H9 (cell line): ENCODE measurements around the gene ACBD6. TPM values are rescaled to one million over a fixed set of nuclear protein-coding genes. Genes with fewer than 3 reads are reported as not detected.

Experiments used
- DNase-seq: peaks from one replicate; pipeline ENCODE4 v3.0.0-alpha.2; 2017
- H2AFZ ChIP-seq: one replicate; pipeline ENCODE4 v1.6.1; 2013; ENCODE audit warnings: mild to moderate bottlenecking, low read length, control low read depth, moderate library complexity
- H2AK5ac ChIP-seq: 2 replicates; pipeline ENCODE4 v1.6.1; 2013; ENCODE audit warnings: low read length, control low read depth, mixed read lengths; ENCODE audit not compliant: insufficient read length
- H2BK120ac ChIP-seq: one replicate; pipeline ENCODE4 v1.6.1; 2013; ENCODE audit warnings: low read depth, mild to moderate bottlenecking, low read length, control low read depth, inconsistent platforms; ENCODE audit not compliant: poor library complexity, severe bottlenecking
- H2BK12ac ChIP-seq: 2 replicates; pipeline ENCODE4 v1.6.1; 2013; ENCODE audit warnings: low read length, control low read depth, mixed read lengths, low read depth; ENCODE audit not compliant: insufficient read length
- H2BK15ac ChIP-seq: 2 replicates; pipeline ENCODE4 v1.6.1; 2013; ENCODE audit warnings: low read depth, low read length, control low read depth
- H2BK20ac ChIP-seq: one replicate; pipeline ENCODE4 v1.6.1; 2013; ENCODE audit warnings: low read depth, mild to moderate bottlenecking, low read length, control low read depth, inconsistent platforms; ENCODE audit not compliant: poor library complexity, severe bottlenecking
- H2BK5ac ChIP-seq: 2 replicates; pipeline ENCODE4 v1.6.1; 2013; ENCODE audit warnings: low read length, control low read depth, mixed read lengths; ENCODE audit not compliant: insufficient read length
- H3K14ac ChIP-seq: 2 replicates; pipeline ENCODE4 v1.6.1; 2013; ENCODE audit warnings: low read length, control low read depth; ENCODE audit not compliant: insufficient read depth
- H3K18ac ChIP-seq: 2 replicates; pipeline ENCODE4 v1.6.1; 2013; ENCODE audit warnings: low read depth, mild to moderate bottlenecking, mixed read lengths, low read length, control low read depth; ENCODE audit not compliant: insufficient read length
- H3K23ac ChIP-seq: 2 replicates; pipeline ENCODE4 v1.6.1; 2013; ENCODE audit warnings: low read length, control low read depth, mixed read lengths, low read depth; ENCODE audit not compliant: insufficient read length
- H3K23me2 ChIP-seq: 2 replicates; pipeline ENCODE4 v1.6.1; 2013; ENCODE audit warnings: low read depth, mild to moderate bottlenecking, mixed read lengths, low read length, control low read depth; ENCODE audit not compliant: insufficient read length, poor library complexity, severe bottlenecking
- H3K27ac ChIP-seq: 2 replicates; pipeline ENCODE4 v1.5.1; 2013; ENCODE audit warnings: low read length, control low read depth, mixed read lengths, low read depth; ENCODE audit not compliant: insufficient read length
- H3K27me3 ChIP-seq: 2 replicates; pipeline ENCODE4 v1.6.1; 2013; ENCODE audit warnings: low read length, control low read depth, inconsistent platforms; ENCODE audit not compliant: insufficient read depth
- H3K4ac ChIP-seq: 2 replicates; pipeline ENCODE4 v1.6.1; 2013; ENCODE audit warnings: low read depth, mild to moderate bottlenecking, control low read depth, inconsistent platforms, low read length, moderate library complexity
- H3K4me1 ChIP-seq: 2 replicates; pipeline ENCODE4 v1.6.1; 2013; ENCODE audit warnings: low read length, control low read depth, inconsistent platforms; ENCODE audit not compliant: insufficient read depth
- H3K4me2 ChIP-seq: 2 replicates; pipeline ENCODE4 v1.6.1; 2013; ENCODE audit warnings: low read length, control low read depth, mixed read lengths; ENCODE audit not compliant: insufficient read length, insufficient read depth
- H3K56ac ChIP-seq: 2 replicates; pipeline ENCODE4 v1.6.1; 2013; ENCODE audit warnings: low read depth, mild to moderate bottlenecking, mixed read lengths, low read length, control low read depth; ENCODE audit not compliant: insufficient read length
- H3K79me1 ChIP-seq: 2 replicates; pipeline ENCODE4 v1.6.1; 2013; ENCODE audit warnings: low read depth, mild to moderate bottlenecking, moderate library complexity, low read length, control low read depth, inconsistent platforms; ENCODE audit not compliant: insufficient read depth, poor library complexity, severe bottlenecking
- H3K79me2 ChIP-seq: 2 replicates; pipeline ENCODE4 v1.6.1; 2013; ENCODE audit warnings: low read length, control low read depth, inconsistent platforms; ENCODE audit not compliant: insufficient read depth
- H3K9ac ChIP-seq: 2 replicates; pipeline ENCODE4 v1.6.1; 2013; ENCODE audit warnings: low read length, control low read depth, mixed read lengths; ENCODE audit not compliant: insufficient read length; ENCODE audit errors: extremely low read depth
- H3K9me3 ChIP-seq: one replicate; pipeline ENCODE4 v1.6.1; 2013; ENCODE audit warnings: low read depth, low read length, inconsistent platforms; ENCODE audit not compliant: control insufficient read depth
- H3T11ph ChIP-seq: one replicate; pipeline ENCODE4 v1.6.1; 2013; ENCODE audit warnings: mild to moderate bottlenecking, low read length, control low read depth, inconsistent platforms
- H4K20me1 ChIP-seq: one replicate; pipeline ENCODE4 v1.6.1; 2013; ENCODE audit not compliant: control insufficient read depth, insufficient read length, insufficient read depth
- H4K5ac ChIP-seq: 2 replicates; pipeline ENCODE4 v1.6.1; 2013; ENCODE audit warnings: low read depth, mild to moderate bottlenecking, mixed read lengths, low read length, control low read depth; ENCODE audit not compliant: insufficient read length
- H4K8ac ChIP-seq: replicated peaks from 2 replicates; pipeline ENCODE4 v1.6.1; 2013; ENCODE audit warnings: low read length, control low read depth, mixed read lengths, low read depth; ENCODE audit not compliant: insufficient read length
- H4K91ac ChIP-seq: 2 replicates; pipeline ENCODE4 v1.6.1; 2013; ENCODE audit warnings: low read depth, mild to moderate bottlenecking, moderate library complexity, mixed read lengths, low read length, control low read depth; ENCODE audit not compliant: insufficient read length
- H3K27ac Mint-ChIP-seq, 3 experiments: 2 replicates in 2 of 3; 3 replicates in 1 of 3; pipeline ENCODE4 v1.8.0; 2020 to 2021; ENCODE audit warnings: mixed read lengths in 3 of 3, mild to moderate bottlenecking in 1 of 3, moderate library complexity in 1 of 3
- H3K27me3 Mint-ChIP-seq: 2 replicates; pipeline ENCODE4 v1.8.0; 2021; ENCODE audit warnings: low read depth, mild to moderate bottlenecking, moderate library complexity, mixed read lengths
- H3K36me3 Mint-ChIP-seq, 3 experiments: 2 replicates in 2 of 3; 3 replicates in 1 of 3; pipeline ENCODE4 v1.8.0; 2020 to 2021; ENCODE audit warnings: low read depth in 3 of 3, mixed read lengths in 3 of 3; ENCODE audit not compliant: insufficient read depth in 1 of 3
- H3K4me1 Mint-ChIP-seq, 2 experiments: 2 replicates each; pipeline ENCODE4 v1.8.0; 2020; ENCODE audit warnings: mixed read lengths in 2 of 2
- H3K4me3 Mint-ChIP-seq, 2 experiments: 2 replicates in 1 of 2; 3 replicates in 1 of 2; pipeline ENCODE4 v1.8.0; 2020 to 2021; ENCODE audit warnings: mild to moderate bottlenecking in 2 of 2, mixed read lengths in 2 of 2, moderate library complexity in 1 of 2
- H3K9me3 Mint-ChIP-seq, 2 experiments: 2 replicates in 1 of 2; 3 replicates in 1 of 2; pipeline ENCODE4 v1.8.0; 2020; ENCODE audit warnings: mild to moderate bottlenecking in 2 of 2, mixed read lengths in 2 of 2, moderate library complexity in 1 of 2
- WGBS: extraction: QIAGEN DNeasy Blood & Tissue Kit; methylation state at CpG from one replicate; pipeline ENCODE4 v1.1.7; 2013; ENCODE audit warnings: missing lambda C conversion rate, low lambda C conversion rate, mixed read lengths; ENCODE audit not compliant: insufficient read length; ENCODE audit errors: extremely low coverage; 5-methylcytosine and 5-hydroxymethylcytosine counted together
- total RNA-seq: library from RNA; stranded (reverse); gene quantifications from 2 replicates; pipeline ENCODE4 v1.2.1, GENCODE V29; 2021
- TF ChIP-seq, protein P1 (sequence below): fragments of 200-600 bp; sonication (generic); conservative IDR thresholded peaks from 3 replicates; pipeline ENCODE4 v1.8.0; 2021; ENCODE audit warnings: antibody characterized with exemption, mild to moderate bottlenecking

The ACBD6 gene
- total RNA-seq, 1 experiment from 2014 or later: 51.4 TPM

GRCh38 chr1:180503280-180503862 lies 994 bp upstream of the ACBD6 start:
- Mint-ChIP-seq H3K27ac (no peak overlapping the region), H3K4me3 (peak overlapping the region; percentile 94 to 95), H3K9me3 (peaks cover 8 to 9% of the 10 kb centered on the region in 2 experiments; a peak in 3 of 5 replicates), H3K4me1 (peaks cover 17 to 20% of the 10 kb centered on the region in 2 experiments), H3K27me3 (peaks cover 12% of the 10 kb centered on the region), H3K36me3 (peaks cover 8 to 20% (median 16%) of the 10 kb centered on the region in 3 experiments; a peak in 5 of 7 replicates)
- H3K27me3 ChIP-seq: no peaks in the 10 kb centered on the region
- no peak overlapping the region for H4K8ac ChIP-seq
- no peak overlapping the region for H4K91ac ChIP-seq
- peaks cover 10% of the 10 kb centered on the region for H3K9me3 ChIP-seq
- H3K27ac ChIP-seq: no peak overlapping the region
- no peak overlapping the region for H3K14ac ChIP-seq
- H2BK120ac ChIP-seq: no peak overlapping the region
- TF ChIP-seq, protein P1, sequence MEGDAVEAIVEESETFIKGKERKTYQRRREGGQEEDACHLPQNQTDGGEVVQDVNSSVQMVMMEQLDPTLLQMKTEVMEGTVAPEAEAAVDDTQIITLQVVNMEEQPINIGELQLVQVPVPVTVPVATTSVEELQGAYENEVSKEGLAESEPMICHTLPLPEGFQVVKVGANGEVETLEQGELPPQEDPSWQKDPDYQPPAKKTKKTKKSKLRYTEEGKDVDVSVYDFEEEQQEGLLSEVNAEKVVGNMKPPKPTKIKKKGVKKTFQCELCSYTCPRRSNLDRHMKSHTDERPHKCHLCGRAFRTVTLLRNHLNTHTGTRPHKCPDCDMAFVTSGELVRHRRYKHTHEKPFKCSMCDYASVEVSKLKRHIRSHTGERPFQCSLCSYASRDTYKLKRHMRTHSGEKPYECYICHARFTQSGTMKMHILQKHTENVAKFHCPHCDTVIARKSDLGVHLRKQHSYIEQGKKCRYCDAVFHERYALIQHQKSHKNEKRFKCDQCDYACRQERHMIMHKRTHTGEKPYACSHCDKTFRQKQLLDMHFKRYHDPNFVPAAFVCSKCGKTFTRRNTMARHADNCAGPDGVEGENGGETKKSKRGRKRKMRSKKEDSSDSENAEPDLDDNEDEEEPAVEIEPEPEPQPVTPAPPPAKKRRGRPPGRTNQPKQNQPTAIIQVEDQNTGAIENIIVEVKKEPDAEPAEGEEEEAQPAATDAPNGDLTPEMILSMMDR: no peak
- H2BK5ac ChIP-seq: no peak overlapping the region
- H4K5ac ChIP-seq: no peak overlapping the region
- H3K79me2 ChIP-seq: peaks cover 4% of the 10 kb centered on the region; the same call in 1 of the 2 replicates
- peak overlapping the region; percentile 58 for H3K4me2 ChIP-seq
- peaks cover 4% of the 10 kb centered on the region for H3K23me2 ChIP-seq
- H3K4me1 ChIP-seq: no peaks in the 10 kb centered on the region
- H2BK15ac ChIP-seq: no peak overlapping the region
- H3K23ac ChIP-seq: no peak overlapping the region
- H4K20me1 ChIP-seq: no peaks in the 10 kb centered on the region
- no peak overlapping the region for H2AK5ac ChIP-seq
- no peak overlapping the region for H2BK12ac ChIP-seq
- no CpG with 5 or more reads among the region's 8 CpGs for WGBS
- no peak overlapping the region for H3K56ac ChIP-seq
- no peaks in the 10 kb centered on the region for H3K79me1 ChIP-seq
- no peak overlapping the region for H3T11ph ChIP-seq
- no peak overlapping the region for H2AFZ ChIP-seq
- DNase-seq: no peak
- H3K9ac ChIP-seq: peak overlapping the region; percentile 36
- no peak overlapping the region for H3K18ac ChIP-seq
- no peak overlapping the region for H2BK20ac ChIP-seq
- H3K4ac ChIP-seq: no peak overlapping the region
